ENCODE measurements around the gene CST2.

DNA sequence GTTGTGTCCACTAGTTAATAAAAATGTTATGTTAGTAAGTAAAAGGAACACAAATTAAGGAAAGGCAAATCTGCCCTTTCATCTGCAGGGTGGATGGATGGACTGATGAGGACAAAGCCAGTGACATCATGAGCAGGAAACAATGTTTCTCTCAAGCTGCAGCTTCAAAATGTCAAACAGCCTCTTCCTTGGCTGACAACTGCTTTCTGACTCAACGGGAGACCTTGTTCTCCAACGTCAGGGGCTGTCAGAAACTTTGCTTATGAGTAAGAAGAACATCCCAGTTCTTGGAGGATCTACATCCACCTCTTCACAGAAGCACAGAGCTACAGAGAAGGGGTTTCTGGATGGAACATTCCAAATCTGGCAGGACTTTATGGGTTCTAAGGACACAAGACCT, 6.0 kb downstream of the CST2 start:
- TF ChIP-seq, protein P1, sequence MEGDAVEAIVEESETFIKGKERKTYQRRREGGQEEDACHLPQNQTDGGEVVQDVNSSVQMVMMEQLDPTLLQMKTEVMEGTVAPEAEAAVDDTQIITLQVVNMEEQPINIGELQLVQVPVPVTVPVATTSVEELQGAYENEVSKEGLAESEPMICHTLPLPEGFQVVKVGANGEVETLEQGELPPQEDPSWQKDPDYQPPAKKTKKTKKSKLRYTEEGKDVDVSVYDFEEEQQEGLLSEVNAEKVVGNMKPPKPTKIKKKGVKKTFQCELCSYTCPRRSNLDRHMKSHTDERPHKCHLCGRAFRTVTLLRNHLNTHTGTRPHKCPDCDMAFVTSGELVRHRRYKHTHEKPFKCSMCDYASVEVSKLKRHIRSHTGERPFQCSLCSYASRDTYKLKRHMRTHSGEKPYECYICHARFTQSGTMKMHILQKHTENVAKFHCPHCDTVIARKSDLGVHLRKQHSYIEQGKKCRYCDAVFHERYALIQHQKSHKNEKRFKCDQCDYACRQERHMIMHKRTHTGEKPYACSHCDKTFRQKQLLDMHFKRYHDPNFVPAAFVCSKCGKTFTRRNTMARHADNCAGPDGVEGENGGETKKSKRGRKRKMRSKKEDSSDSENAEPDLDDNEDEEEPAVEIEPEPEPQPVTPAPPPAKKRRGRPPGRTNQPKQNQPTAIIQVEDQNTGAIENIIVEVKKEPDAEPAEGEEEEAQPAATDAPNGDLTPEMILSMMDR (IDR thresholded peaks at IDR 0.05): no peak
- TF ChIP-seq POLR2AphosphoS5 (IDR thresholded peaks at IDR 0.05; ENCODE audit: low read depth, low read length) (no peak), TCF7L2 (IDR thresholded peaks at IDR 0.05; ENCODE audit: low read depth, low read length) (no peak)
- TF ChIP-seq, protein P2, sequence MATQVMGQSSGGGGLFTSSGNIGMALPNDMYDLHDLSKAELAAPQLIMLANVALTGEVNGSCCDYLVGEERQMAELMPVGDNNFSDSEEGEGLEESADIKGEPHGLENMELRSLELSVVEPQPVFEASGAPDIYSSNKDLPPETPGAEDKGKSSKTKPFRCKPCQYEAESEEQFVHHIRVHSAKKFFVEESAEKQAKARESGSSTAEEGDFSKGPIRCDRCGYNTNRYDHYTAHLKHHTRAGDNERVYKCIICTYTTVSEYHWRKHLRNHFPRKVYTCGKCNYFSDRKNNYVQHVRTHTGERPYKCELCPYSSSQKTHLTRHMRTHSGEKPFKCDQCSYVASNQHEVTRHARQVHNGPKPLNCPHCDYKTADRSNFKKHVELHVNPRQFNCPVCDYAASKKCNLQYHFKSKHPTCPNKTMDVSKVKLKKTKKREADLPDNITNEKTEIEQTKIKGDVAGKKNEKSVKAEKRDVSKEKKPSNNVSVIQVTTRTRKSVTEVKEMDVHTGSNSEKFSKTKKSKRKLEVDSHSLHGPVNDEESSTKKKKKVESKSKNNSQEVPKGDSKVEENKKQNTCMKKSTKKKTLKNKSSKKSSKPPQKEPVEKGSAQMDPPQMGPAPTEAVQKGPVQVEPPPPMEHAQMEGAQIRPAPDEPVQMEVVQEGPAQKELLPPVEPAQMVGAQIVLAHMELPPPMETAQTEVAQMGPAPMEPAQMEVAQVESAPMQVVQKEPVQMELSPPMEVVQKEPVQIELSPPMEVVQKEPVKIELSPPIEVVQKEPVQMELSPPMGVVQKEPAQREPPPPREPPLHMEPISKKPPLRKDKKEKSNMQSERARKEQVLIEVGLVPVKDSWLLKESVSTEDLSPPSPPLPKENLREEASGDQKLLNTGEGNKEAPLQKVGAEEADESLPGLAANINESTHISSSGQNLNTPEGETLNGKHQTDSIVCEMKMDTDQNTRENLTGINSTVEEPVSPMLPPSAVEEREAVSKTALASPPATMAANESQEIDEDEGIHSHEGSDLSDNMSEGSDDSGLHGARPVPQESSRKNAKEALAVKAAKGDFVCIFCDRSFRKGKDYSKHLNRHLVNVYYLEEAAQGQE (IDR thresholded peaks at IDR 0.05; ENCODE audit: insufficient read depth in 1 of 2, low read depth in 2 of 2, low read length in 1 of 2): no peak

All from Panc1 (cell line).